ENCODE results near the gene DLX5.

DLX5 gene

GRCh38 chr7:96987719-96988118 is 36.9 kb downstream of the DLX5 start:
- TF ChIP-seq CTCF (IDR thresholded peaks at IDR 0.05; ENCODE audit: borderline replicate concordance, control extremely low read depth, extremely low read depth, insufficient read depth, missing control alignments), result no peak
- DNase-seq (ENCODE audit: low spot score), result no peak
- in situ Hi-C loops (cut with MboI; ENCODE audit: low sequenced_read_pairs, unreplicated experiment), result no loop called here

- in situ Hi-C loops (cut with MboI; ENCODE audit: low sequenced_read_pairs, unreplicated experiment), result no loop called here
These were observed 37.7 kb downstream of the DLX5 start for GRCh38 chr7:96986901-96987300.

GRCh38 chr7:96985992-96986391 is 38.6 kb downstream of the DLX5 start:
- no peak for TF ChIP-seq CTCF (IDR thresholded peaks at IDR 0.05; ENCODE audit: borderline replicate concordance, control extremely low read depth, extremely low read depth, insufficient read depth, missing control alignments)
- DNase-seq (ENCODE audit: low spot score), result no peak
- in situ Hi-C loops (cut with MboI; ENCODE audit: low sequenced_read_pairs, unreplicated experiment), result no loop called here

More at GRCh38 chr7:96986901-96987300, 37.7 kb downstream of the DLX5 start:
- no peak for TF ChIP-seq CTCF (IDR thresholded peaks at IDR 0.05; ENCODE audit: borderline replicate concordance, control extremely low read depth, extremely low read depth, insufficient read depth, missing control alignments)
- DNase-seq (ENCODE audit: low spot score), result no peak

GRCh38 chr7:96982586-96982985 is 42.0 kb downstream of the DLX5 start:
- in situ Hi-C loops (cut with MboI; ENCODE audit: low sequenced_read_pairs, unreplicated experiment), result no loop called here
- no peak for DNase-seq (ENCODE audit: low spot score)
- TF ChIP-seq CTCF (IDR thresholded peaks at IDR 0.05; ENCODE audit: borderline replicate concordance, control extremely low read depth, extremely low read depth, insufficient read depth, missing control alignments), result no peak

GRCh38 chr7:96979551-96980276 is 44.9 kb downstream of the DLX5 start:
- no peak for TF ChIP-seq CTCF (IDR thresholded peaks at IDR 0.05; ENCODE audit: borderline replicate concordance, control extremely low read depth, extremely low read depth, insufficient read depth, missing control alignments)
- in situ Hi-C loops (cut with MboI; ENCODE audit: low sequenced_read_pairs, unreplicated experiment), result no loop called here
- no peak for DNase-seq (ENCODE audit: low spot score)

GRCh38 chr7:96977445-96977844 is 47.2 kb downstream of the DLX5 start:
- DNase-seq (ENCODE audit: low spot score), result no peak
- no peak for TF ChIP-seq CTCF (IDR thresholded peaks at IDR 0.05; ENCODE audit: borderline replicate concordance, control extremely low read depth, extremely low read depth, insufficient read depth, missing control alignments)
- in situ Hi-C loops (cut with MboI; ENCODE audit: low sequenced_read_pairs, unreplicated experiment), result no loop called here
